ENCODE results near the gene KIAA0753. TPM values are rescaled to one million over a fixed set of nuclear protein-coding genes. Genes with fewer than 3 reads are reported as not detected.

The KIAA0753 gene
- total and polyA plus RNA-seq, 2 of the 4 experiments (the other 2 are of a cell fraction): 10.2 to 17.6 TPM

- no peak overlapping the region for H3K4ac ChIP-seq (ENCODE audit: low read depth, low read length)
- no peaks in the 10 kb centered on the region for H3K9me3 ChIP-seq (ENCODE audit: control insufficient read depth, insufficient read depth, low read length)
- dilution Hi-C loops (cut with HindIII; ENCODE audit: low sequenced_read_pairs, unreplicated experiment) (no loop called here), in situ Hi-C loops (cut with MboI; ENCODE audit: low sequenced_read_pairs) (no loop called here), intact Hi-C loops (cut with micrococcal nuclease) (no loop called here)
- H3K9ac ChIP-seq (ENCODE audit: low read depth, low read length): no peak overlapping the region
- no peak overlapping the region for H3K27ac ChIP-seq (ENCODE audit: insufficient read depth, low read length)
- no peak overlapping the region for H3K56ac ChIP-seq (ENCODE audit: extremely low read depth, insufficient read depth, low read length)
- H3K36me3 ChIP-seq (ENCODE audit: control insufficient read depth, insufficient read depth, low read length): no peaks in the 10 kb centered on the region
- no peak overlapping the region for H2BK5ac ChIP-seq (ENCODE audit: low read depth, low read length, poor library complexity, severe bottlenecking)
- H2BK20ac ChIP-seq (ENCODE audit: low read depth, low read length): no peak overlapping the region
- CTCF ChIA-PET: no interaction called here
- no peak overlapping the region for H3K4me3 ChIP-seq (ENCODE audit: insufficient read depth, low read depth, low read length)
- no peak overlapping the region for H2BK15ac ChIP-seq (ENCODE audit: low read depth, low read length)
- 31% methylated on average over 3 of the region's 6 CpGs; no CpG with 5 or more reads in 1 of the 2 experiments for WGBS, 2 experiments (ENCODE audit: extremely low coverage in 2 of 2, insufficient read length in 1 of 2)
- POLR2A ChIA-PET (ENCODE audit: unreplicated experiment): no interaction called here
- H4K91ac ChIP-seq (ENCODE audit: insufficient read depth, low read depth, low read length): no peak overlapping the region
- peaks cover 26% of the 10 kb centered on the region for H3K27me3 ChIP-seq (ENCODE audit: control insufficient read depth, insufficient read depth, low read length)
- no peak overlapping the region for H2AK9ac ChIP-seq (replicated peaks; ENCODE audit: low read depth, low read length, poor library complexity)
- H3K23ac ChIP-seq (ENCODE audit: low read depth, low read length): no peak overlapping the region
- H2AFZ ChIP-seq (replicated peaks; ENCODE audit: low read length, poor library complexity): peak overlapping the region; percentile 21
- BruUV-seq (replicated peaks): no TSS peak
- no peak for TF ChIP-seq CHD1 (IDR thresholded peaks at IDR 0.05; ENCODE audit: low read depth, low read length)
- TF ChIP-seq RCOR1 (IDR thresholded peaks at IDR 0.05; ENCODE audit: insufficient replicate concordance, low read length): no peak
- TF ChIP-seq BHLHE40 (IDR thresholded peaks at IDR 0.05; ENCODE audit: low read depth, low read length): no peak
- TF ChIP-seq USF2 (IDR thresholded peaks at IDR 0.05; ENCODE audit: low read depth, low read length): no peak
- no peak overlapping the region for H3K18ac ChIP-seq (ENCODE audit: low read depth, low read length)
- no peaks in the 10 kb centered on the region for H3K9me1 ChIP-seq (ENCODE audit: insufficient read depth, low read length)
- no peaks in the 10 kb centered on the region for H4K20me1 ChIP-seq (ENCODE audit: insufficient read depth, low read length)
- H2AK5ac ChIP-seq (ENCODE audit: low read depth, low read length): no peak overlapping the region
- DNase-seq (no peak), ATAC-seq (ENCODE audit: low read depth) (no peak)
- no peak overlapping the region for H2BK120ac ChIP-seq (ENCODE audit: low read depth, low read length)
- no peak overlapping the region for H3K14ac ChIP-seq (replicated peaks; ENCODE audit: low read depth, low read length)
- H3K79me1 ChIP-seq (ENCODE audit: low read depth in 1 of 2, low read length in 2 of 2): no peaks in the 10 kb centered on the region
- no peak overlapping the region for H3K4me2 ChIP-seq (ENCODE audit: low read depth, low read length)
- H4K5ac ChIP-seq (ENCODE audit: low read depth, low read length): no peak overlapping the region
- no peak overlapping the region for H4K8ac ChIP-seq (ENCODE audit: low read depth in 2 of 2, low read length in 2 of 2)
- H3K4me1 ChIP-seq (ENCODE audit: control insufficient read depth, insufficient read depth, low read length): no peaks in the 10 kb centered on the region
These were observed 36.3 kb upstream of the KIAA0753 start for GRCh38 chr17:6676802-6677157.
